ENCODE measurements around the gene RPH3AL. TPM values are rescaled to one million over a fixed set of nuclear protein-coding genes. Genes with fewer than 3 reads are reported as not detected.

RPH3AL gene
- total RNA-seq, result 0.56 and 1.2 TPM in 2 replicates

GRCh38 chr17:352421-353212, at the start of gene RPH3AL:
TSS of gene RPH3AL (minus strand) at chr17:352807. CDS start at chr17:327543, 25,264 bp downstream.

GRCh38 chr17:181245-182049, 171.2 kb downstream of the RPH3AL start, which contains the start of gene DOC2B:
TSS of gene DOC2B (minus strand) at chr17:181650. CDS start at chr17:181479, 171 bp downstream.

Other genes with a start within 250 kb of the RPH3AL start
- not detected in 2 replicates for gene SCGB1C2, start 215.2 kb downstream of the RPH3AL start, total RNA-seq
- gene DOC2B, start 171.2 kb downstream of the RPH3AL start, total RNA-seq, result 0.19 and 0.56 TPM in 2 replicates
- gene RFLNB, start 93.1 kb upstream of the RPH3AL start, total RNA-seq, result 5.6 and 10.4 TPM in 2 replicates

All from regular cardiac myocyte (primary cell).